GM18507 (cell line): Measurements from ENCODE around the gene ATP9B.
A peak's percentile ranks its signal among the peaks of the same experiment; 100 is the strongest.

Source experiments
- DNase-seq: peaks from one replicate; pipeline ENCODE4 v3.0.0; 2011; ENCODE audit warnings: low read depth; ENCODE audit not compliant: insufficient read length; ENCODE audit errors: extremely low spot score
- FAIRE-seq: peaks from 2 replicates; lab custom pipeline; 2011; peaks lifted over from hg19 to GRCh38; lab: Jason Lieb, UNC

Gene ATP9B

DNA sequence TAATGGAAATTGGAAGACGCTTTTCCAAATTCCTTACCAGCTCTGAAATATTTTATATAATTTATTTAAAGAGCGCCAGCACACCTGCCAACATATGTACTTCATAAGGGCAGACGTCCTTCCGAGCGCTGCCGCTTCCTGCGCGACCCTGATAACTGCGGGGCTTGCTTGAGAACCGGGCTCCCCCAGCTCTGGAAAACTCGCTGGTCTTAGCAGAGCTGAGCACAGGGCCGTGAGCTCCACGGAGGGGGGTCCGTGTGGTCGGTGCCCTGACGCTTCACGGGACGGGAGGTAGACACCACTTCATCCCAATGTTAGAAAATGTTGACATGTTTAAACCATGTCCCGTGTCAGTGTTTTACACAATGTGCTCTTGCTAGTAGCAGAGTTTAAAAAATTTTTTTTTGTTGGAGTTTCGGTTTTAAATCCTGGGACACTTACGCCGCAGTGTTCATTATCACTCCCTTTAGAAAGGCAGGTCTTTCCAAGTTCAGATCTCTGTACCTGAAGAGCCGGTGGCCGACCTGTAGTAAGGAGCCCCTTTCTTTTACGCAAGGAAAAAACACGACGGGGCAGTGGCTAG, 328.1 kb downstream of the ATP9B start:
- FAIRE-seq (no peak), DNase-seq (no peak)

DNA sequence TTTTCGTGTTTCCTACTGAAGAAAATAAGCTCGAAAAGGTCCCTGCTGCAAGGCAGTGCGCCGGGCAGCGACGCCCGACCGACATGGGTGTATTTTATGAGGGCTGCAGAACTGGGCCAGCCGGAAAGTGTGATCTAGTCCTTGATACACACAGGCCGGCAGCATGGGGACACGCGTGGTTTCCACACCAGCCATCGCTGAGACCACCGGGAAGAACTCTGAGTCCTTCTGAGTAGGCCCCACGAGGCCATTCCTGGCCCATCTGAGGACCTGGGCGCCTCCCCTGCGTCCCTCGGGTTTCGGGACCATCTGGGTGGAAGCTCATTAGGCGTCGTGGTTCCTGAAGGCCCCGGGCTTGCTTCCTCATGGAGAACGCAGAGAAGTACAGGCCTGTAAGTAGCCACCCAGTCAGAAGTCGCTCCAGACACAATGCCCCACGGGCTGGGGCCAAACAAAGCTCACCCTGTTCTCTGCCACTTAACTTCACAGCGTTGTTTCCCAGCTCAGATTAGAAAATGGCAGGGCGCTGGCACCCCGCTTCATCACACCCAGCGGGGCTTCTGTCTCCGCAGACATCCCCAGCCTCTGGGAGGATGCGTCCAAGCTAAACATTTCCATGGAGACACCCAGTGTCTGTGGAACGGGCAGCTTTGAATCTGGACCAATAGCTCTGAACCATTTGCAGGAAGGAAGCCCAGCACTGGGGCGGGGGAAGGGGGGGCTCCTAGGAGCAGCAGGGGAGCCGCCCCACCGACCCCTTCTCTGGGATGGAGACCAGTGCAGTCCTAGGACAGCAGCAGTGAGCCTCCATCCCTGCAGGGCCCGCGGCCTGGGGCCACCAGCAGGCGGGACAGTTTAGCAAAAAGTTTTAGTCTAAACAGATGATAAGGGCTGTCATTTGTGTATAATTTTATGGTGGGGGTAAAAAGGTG, 328.9 kb downstream of the ATP9B start:
- no peak for FAIRE-seq
- DNase-seq: no peak

DNA sequence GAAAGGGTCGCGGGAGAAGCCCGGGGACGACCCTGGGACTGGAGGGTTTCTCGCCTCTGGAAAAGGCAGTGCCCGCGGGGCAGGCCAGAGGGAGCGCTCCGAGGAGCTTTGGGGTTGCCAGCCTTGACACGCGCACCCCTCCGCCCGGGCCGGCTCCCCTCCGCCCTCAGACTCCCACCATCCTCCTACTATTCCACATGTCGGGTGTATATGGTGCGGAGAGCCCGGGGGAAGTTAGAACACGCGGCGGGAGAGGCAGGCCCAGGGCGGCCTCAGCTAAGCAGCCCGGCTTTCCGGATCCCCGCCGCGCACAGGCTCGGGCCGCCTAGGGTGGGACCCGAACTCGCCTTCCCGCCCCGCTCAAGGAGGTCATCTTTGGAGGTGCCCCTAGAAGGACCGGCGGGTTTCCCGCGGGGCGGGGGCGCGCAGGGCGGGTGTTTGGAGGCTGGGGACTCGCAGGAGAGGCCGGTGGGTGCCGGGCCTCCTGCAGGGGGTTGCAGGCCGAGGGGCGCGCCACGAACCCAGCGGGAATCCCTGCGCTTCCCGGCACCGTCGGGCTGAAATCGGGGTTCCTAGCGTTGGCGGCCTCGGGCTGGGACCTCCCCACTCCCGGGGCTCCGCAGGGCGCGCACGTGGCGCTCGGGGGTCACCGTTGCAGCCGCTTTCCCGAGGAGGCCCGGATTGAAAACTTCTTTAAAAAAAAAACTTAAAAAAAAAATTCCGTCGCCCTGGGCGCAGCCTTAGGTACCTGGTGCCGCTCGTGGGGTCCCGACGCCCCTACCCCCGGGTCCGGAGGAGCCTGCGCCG, 330.3 kb downstream of the ATP9B start:
- FAIRE-seq: no peak
- DNase-seq: no peak

DNA sequence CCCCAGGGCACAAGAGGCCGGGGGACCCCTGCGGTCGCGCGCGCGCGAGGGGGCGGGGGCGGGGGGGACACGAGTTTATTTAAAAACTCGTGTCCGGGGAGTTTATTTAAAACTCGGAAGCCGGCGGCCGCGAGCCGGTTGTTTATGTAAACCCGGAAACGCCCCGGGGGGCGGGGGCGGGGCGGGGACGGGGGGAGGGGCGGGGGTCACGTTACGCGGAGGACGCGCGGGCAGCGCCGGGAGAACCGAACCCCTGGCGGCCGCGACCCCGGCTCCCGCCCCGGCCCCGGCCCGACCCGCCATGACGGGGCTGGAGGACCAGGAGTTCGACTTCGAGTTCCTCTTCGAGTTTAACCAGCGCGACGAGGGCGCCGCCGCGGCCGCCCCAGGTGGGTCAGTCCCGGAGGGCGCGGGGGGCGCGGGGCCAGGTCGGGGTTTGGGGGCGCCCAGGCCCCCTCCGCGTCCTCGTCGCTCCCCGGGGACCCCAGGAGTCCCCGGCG, 330.9 kb downstream of the ATP9B start:
- DNase-seq (no peak), FAIRE-seq (no peak)

DNA sequence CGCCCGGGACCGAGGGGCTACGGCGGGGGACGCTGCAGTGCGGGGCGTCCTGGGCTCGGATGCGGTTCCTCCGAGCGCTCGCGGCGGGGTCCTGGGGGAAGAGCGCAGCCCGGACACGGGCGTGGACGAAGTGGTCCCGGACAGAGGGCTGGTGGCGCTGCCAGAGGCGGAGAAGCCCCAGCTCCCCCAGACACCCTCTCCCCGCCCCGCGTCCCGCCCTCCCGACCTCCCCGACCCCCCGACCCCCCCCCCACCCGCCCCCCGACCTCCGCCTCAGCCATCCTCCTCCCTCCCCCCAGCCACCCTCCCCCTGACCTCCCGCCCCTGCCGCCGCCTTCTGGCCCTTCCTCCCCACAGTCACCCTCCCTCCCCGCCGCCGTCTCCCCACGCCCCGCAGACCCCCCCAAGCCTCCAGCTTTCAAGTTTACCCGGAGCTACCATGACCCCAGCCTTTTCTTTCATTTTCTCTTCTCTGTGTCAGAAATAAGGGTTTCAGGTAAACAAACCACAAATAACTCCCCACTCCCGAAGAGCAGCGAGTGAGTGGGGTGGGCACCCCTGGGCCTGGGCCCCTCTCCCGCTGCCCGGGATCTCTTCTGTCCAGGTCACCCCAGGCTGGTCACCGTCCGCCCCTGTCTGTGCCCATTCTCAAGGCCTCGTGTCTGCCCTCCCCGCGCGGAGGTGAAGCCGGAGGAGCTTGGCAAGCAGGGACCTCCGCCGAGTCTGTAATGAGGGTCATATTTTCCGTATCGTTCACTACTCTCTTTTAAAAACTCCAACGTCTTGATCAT, 331.6 kb downstream of the ATP9B start:
- peak; percentile 57 for FAIRE-seq

DNA sequence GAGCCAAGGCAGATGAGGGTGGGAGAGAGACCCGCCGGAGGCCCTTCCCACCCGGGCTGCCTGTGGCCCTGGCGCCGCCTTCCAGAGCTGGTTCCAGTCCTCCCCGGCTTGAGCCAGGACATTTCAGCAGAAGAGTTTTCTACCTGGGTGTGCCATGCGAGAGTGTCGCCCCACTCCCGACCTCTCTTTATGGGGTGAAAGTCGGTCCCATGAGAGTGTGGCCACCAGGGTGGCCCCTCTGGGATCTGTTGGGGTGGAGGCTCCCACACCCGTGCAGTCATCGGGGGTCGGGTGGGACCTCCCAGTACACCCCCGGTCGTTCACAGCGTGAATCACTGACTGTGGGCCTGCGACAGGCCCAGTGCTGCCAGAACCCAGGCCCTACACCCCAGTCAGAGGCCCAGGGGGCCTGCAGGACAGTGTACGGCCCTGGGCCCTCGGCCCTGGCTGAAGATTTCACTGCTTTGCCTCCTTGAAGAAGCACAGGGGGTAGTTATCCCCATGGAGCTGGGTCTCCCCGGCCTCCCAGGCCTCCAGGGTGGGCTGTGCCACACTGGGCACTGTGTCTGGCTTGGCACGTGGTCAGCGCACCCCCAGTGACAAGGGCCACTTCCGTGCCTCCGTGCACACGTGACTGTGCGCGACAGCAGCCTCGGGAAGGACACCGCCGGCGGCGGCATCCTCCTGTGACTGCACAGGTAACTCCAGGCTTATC, 332.5 kb downstream of the ATP9B start:
- no peak for DNase-seq
- no peak for FAIRE-seq

More for the DNA sequence above, 331.6 kb downstream of the ATP9B start:
- no peak for DNase-seq

DNA sequence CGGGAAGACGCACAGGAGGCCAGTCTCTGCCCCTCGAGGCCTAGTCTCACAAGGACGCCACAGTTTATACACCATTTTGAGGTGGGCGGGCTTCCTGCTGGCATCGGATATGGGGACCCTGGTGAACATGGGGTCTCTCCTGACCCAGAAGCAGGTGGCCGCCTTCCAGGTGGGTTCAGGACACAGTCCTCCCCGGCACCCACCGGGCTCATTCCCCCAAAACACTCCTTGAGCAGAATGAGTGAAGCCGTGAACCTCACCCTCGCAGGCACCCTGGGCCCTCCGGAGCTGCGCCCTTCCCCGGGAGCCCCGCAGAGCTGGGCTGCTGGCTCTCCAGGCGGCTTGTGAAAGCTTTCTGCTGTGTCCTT, 333.0 kb downstream of the ATP9B start:
- no peak for DNase-seq
- no peak for FAIRE-seq

DNA sequence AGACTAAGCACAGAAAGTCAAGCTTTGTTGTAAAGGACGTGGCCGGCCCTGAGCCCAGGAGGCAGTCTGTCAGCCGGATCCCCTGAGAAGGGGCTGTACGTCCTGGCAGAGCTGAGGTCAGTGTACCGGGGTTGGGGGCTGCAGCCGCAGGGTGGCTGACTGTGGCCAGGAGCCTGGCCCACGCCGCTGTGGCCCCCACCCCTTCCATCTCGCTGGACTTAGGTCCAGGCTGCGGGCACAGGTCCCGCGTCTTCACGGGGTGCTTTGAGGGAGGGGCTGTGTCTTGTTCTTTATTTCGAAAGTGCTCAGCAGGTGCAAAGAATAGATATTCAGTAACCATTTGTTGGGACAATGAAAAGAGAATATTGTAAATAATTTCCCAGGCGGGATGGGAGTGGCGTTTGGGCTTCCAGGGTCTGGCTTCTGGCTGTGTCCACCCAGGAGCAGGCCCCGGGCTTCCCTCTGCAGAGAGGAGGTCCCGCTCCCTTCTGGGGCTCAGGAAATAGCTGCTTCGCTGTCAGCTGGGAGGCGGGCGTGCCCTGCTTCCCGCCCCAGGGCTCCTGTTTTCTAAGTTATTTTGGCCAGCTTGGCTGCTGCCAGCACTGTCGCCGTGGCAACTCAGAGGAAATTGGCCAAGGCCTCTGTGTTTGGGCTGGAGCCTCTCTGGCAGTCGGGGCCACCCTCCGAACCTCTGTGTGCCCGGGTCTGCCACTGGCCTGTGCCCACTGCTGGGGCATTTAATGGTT, 334.0 kb downstream of the ATP9B start:
- FAIRE-seq (no peak), DNase-seq (no peak)

DNA sequence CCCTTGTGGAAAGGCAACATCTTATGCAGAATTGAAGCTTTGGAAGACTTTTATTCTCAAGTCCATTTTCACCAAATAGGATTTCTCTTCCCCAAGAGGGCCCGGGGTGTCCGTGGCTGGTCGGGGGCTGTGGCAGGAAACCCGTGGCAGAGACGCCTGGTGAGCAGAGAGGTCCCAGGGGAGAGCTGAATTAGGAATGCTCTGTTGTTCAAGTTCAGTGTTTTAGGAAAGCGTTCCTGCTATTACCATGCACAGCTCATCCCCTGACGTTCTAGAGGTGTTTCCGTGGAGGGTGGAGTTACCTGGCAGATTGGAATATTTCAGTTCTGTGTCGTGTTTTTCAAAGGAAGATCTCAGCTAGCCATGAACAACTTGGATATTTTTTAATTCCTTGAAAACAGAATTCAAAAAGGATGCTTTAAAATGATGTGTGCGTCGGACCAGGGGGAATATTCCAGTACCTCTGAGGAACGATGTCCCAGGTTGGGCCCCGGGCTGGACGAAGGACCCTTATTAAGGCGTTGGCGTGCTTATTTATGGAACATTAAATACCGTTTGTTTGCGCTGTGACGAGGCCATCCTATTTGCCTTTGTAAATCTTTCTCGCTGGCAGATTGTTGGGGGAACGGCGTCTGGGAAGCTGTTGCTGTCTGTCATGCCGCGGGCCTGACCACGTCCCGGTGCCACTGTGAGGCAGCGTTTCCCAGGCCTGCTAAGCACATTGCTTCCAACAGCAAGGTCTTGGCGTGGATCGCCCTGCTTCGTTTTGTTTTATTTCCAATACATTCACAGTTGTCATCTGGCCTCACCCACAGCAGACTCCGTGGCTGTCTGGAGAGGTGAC, 334.8 kb downstream of the ATP9B start:
- FAIRE-seq (peak; percentile 15), DNase-seq (no peak)

DNA sequence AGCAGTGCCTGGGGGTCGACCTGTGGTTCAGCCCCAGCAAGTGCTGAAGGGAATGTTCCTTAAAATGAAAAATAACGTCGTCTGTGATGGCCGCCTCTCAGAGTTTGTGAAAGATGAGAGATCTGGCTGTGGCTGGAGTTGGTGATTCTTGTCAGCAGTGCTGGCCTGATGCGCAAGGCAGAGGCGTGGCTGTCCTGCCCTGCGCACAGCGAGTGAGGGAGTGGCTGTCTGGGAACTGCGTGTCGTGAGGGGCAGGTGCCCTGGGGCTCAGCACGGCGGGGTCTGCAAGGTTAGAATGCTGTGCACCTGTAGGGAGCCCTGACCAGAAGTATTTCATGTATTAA, 335.3 kb downstream of the ATP9B start:
- FAIRE-seq (no peak), DNase-seq (no peak)

DNA sequence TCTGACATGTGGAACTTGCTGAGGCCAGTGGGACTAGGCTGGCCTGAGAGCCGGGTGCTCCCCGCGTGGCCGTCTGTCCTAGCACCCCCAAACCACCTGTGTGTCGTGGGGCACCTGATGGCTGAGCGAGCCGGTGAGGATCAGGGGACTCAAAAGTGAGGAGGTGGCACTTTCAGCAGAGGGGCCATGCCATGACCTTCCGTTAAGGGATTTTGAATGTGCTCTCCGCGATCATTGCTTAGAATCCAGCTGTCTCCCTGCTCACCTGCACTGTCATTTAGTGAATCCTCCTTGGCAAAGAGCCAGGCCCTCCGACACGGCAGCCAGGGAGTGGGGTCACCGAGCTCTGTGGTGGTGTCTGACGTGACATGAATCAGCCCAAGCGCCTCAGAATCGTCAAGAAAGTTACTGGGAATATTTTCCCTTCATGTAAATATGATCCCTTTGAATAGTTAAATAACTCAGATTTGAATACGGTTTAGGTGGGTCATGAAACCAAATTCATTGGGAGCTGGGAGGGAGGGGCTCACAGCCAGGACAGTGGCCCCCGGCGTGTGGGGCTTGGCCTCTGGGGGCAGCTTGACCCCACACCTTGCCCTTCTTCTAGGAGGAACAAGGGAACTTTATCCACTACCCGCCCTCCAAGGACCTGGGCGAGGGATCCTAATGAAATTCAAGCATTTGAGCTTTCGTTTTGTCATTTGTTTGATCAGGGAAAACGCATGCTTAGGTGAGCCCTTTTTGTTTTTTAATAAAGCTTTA, 336.0 kb downstream of the ATP9B start:
- DNase-seq (no peak), FAIRE-seq (no peak)

DNA sequence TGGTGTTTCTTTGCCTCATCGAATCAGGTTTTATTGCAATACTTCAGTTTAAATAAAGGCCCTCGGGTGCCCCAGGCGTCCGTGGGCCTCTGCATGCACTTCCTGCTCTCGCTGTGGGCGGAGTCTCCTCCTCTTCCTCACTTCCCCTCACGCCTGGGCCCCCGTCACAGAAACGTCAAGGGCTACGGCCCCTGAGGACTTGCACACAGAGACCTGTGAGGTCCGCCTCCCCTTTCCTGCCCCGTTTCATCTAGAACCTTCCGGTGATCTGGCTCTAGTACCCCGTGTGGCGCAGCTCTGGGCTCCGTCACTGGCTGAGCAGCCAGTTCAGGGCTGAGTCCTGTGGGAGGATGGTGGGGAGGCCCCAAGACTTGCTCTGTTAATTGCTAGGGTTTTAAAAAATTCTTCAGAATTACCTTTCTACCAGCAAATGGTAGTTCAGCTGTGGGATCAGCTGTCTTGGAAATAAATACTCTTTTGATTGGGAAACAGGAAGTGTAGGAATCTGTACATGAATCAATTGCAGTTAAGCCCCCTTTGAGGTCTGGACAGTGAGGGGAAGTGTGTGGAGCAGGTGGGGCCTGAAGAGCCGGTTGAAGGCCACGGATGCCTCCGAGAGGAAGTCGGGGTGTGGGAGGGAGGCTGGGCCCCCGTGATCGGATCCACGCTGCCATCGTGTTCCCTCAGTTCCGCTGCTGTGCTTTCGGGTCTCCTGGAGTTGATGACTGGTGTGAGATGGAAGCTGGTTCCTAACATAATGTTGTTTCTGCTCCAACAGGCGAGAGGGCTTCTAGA, 336.8 kb downstream of the ATP9B start:
- DNase-seq (peak; percentile 72), FAIRE-seq (peak; percentile 92)

DNA sequence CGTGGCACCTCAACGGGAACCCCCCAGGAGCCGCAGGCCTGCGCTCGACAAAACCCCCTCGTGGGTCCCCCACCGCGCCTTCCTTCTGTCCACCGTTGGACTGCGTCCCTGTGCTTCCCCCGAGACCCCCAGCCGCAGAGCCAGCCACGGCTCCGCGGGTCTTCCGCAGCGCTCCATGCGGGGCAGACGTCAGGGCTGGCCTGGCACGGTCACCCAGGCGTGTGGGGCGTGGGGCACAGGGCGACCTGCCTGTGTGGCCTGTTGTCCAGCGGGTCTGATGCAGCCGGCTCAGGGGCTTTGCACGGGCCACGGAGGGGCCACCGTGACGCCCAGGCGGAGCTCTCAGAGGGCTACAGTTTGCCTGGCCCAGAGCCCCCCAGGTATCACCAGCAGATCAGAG, 337.5 kb downstream of the ATP9B start:
- FAIRE-seq (no peak), DNase-seq (no peak)

DNA sequence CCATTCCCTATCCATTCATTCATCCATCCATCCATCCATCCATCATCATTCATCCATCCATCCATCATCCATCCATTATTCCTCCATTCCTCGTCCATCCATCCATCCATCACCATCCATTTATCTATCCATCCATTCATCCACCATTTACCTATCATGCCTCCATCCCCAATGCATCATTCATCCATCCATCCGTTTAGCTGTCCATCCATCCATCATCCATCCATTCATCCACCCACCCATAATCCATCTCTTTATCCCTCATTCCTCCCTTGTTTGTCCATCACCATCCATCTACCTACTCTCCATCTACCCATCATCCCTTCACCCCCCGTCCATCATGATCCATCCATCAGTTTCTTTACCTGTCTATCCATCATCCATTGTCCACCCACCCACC, 340.1 kb downstream of the ATP9B start:
- FAIRE-seq (no peak), DNase-seq (no peak)

DNA sequence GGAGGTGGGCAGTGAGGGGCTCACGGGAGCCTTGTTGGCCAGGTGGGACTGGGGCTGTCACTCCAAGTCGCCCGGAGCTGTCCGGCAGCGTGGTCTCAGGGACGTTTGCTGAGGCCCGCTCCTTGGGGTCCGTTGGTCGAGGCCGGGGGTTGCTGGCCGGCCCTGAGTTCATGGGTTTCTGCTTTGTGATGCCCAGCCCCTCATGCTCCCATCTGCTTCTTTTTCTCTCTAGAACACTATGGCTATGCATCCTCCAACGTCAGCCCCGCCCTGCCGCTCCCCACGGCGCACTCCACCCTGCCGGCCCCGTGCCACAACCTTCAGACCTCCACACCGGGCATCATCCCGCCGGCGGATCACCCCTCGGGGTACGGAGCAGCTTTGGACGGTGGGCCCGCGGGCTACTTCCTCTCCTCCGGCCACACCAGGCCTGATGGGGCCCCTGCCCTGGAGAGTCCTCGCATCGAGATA, 341.0 kb downstream of the ATP9B start:
- no peak for FAIRE-seq
- no peak for DNase-seq
